Measurements from ENCODE around the gene MRPS6.

MRPS6 gene

GRCh38 chr21:34043333-34043732 lies 30.0 kb upstream of the MRPS6 start:
- DNase-seq (ENCODE audit: insufficient read length, low spot score) (no peak), FAIRE-seq (no peak)
- no peak for TF ChIP-seq POLR2A (IDR thresholded peaks at IDR 0.05; ENCODE audit: low read depth, low read length)

- FAIRE-seq (no peak), DNase-seq (ENCODE audit: insufficient read length, low spot score) (no peak)
- no peak for TF ChIP-seq POLR2A (IDR thresholded peaks at IDR 0.05; ENCODE audit: low read depth, low read length)
Observed at GRCh38 chr21:34046917-34047316, 26.5 kb upstream of the MRPS6 start.

- no peak for DNase-seq (ENCODE audit: insufficient read length, low spot score)
- FAIRE-seq: no peak
- no peak for TF ChIP-seq POLR2A (IDR thresholded peaks at IDR 0.05; ENCODE audit: low read depth, low read length)
Observed at GRCh38 chr21:34047835-34048234, 25.5 kb upstream of the MRPS6 start.

- no peak for FAIRE-seq
- no peak for DNase-seq (ENCODE audit: insufficient read length, low spot score)
- TF ChIP-seq POLR2A (IDR thresholded peaks at IDR 0.05; ENCODE audit: low read depth, low read length): no peak
Observed at GRCh38 chr21:34052171-34052570, 21.2 kb upstream of the MRPS6 start.

- TF ChIP-seq POLR2A (IDR thresholded peaks at IDR 0.05; ENCODE audit: low read depth, low read length): no peak
- FAIRE-seq (no peak), DNase-seq (ENCODE audit: insufficient read length, low spot score) (no peak)
Observed at GRCh38 chr21:34054259-34054658, 19.1 kb upstream of the MRPS6 start.

- no peak for TF ChIP-seq POLR2A (IDR thresholded peaks at IDR 0.05; ENCODE audit: low read depth, low read length)
- no peak for DNase-seq (ENCODE audit: insufficient read length, low spot score)
- FAIRE-seq: no peak
Observed at GRCh38 chr21:34055615-34056014, 17.8 kb upstream of the MRPS6 start.

GRCh38 chr21:34061983-34062382 lies 11.4 kb upstream of the MRPS6 start:
- DNase-seq (ENCODE audit: insufficient read length, low spot score) (peak; percentile 31), FAIRE-seq (no peak)
- no peak for TF ChIP-seq POLR2A (IDR thresholded peaks at IDR 0.05; ENCODE audit: low read depth, low read length)

- DNase-seq (ENCODE audit: insufficient read length, low spot score) (no peak), FAIRE-seq (no peak)
- no peak for TF ChIP-seq POLR2A (IDR thresholded peaks at IDR 0.05; ENCODE audit: low read depth, low read length)
Observed at GRCh38 chr21:34065027-34065426, 8.4 kb upstream of the MRPS6 start.

- TF ChIP-seq POLR2A (IDR thresholded peaks at IDR 0.05; ENCODE audit: low read depth, low read length): no peak
- FAIRE-seq: no peak
- no peak for DNase-seq (ENCODE audit: insufficient read length, low spot score)
Observed at GRCh38 chr21:34071683-34072082, 1.7 kb upstream of the MRPS6 start.

- TF ChIP-seq POLR2A (IDR thresholded peaks at IDR 0.05; ENCODE audit: low read depth, low read length): no peak
- DNase-seq (ENCODE audit: insufficient read length, low spot score) (no peak), FAIRE-seq (no peak)
Observed at GRCh38 chr21:34072145-34073031, 990 bp upstream of the MRPS6 start.

- no peak for FAIRE-seq
- 0 out of 2 replicates have a peak, but pooled peaks have one; percentile 6 for TF ChIP-seq POLR2A (IDR thresholded peaks at IDR 0.05; ENCODE audit: low read depth, low read length)
- peak; percentile 52 for DNase-seq (ENCODE audit: insufficient read length, low spot score)
Observed at GRCh38 chr21:34073749-34074282, 438 bp downstream of the MRPS6 start.

- FAIRE-seq (no peak), DNase-seq (ENCODE audit: insufficient read length, low spot score) (no peak)
- TF ChIP-seq POLR2A (IDR thresholded peaks at IDR 0.05; ENCODE audit: low read depth, low read length): no peak
Observed at GRCh38 chr21:34074283-34075090, 1.1 kb downstream of the MRPS6 start.

- DNase-seq (ENCODE audit: insufficient read length, low spot score) (no peak), FAIRE-seq (no peak)
- TF ChIP-seq POLR2A (IDR thresholded peaks at IDR 0.05; ENCODE audit: low read depth, low read length): no peak
Observed at GRCh38 chr21:34075091-34075425, 1.7 kb downstream of the MRPS6 start.
